OCI-LY3 (cell line): Measurements from ENCODE around the gene TUBA1A.
A peak's percentile ranks its signal among the peaks of the same experiment; 100 is the strongest.

Experiments
- H2AFZ ChIP-seq: fragments of 200-600, 300-600 bp; shearing (Covaris generic); 2 replicates; pipeline ENCODE4 v1.6.0; 2014; ENCODE audit warnings: antibody characterized with exemption, low read depth, low read length
- H3K27ac ChIP-seq: fragments of 200-600, 300-600 bp; sonication (generic); 2 replicates; pipeline ENCODE4 v1.5.1; 2014; ENCODE audit warnings: mild to moderate bottlenecking, low read length, moderate library complexity, mixed read lengths
- H3K27me3 ChIP-seq: fragments of 200-600, 300-600 bp; sonication (generic); 2 replicates; pipeline ENCODE4 v1.6.1; 2014; ENCODE audit warnings: low read depth, low read length, mixed read lengths
- H3K36me3 ChIP-seq: fragments of 200-600, 300-600 bp; sonication (generic); replicated peaks from 2 replicates; pipeline ENCODE3; 2014; ENCODE audit warnings: low read depth, low read length, mixed read lengths
- H3K4me1 ChIP-seq: fragments of 300-600, 200-600 bp; sonication (generic); 2 replicates; pipeline ENCODE4 v1.6.1; 2014; ENCODE audit warnings: low read length, mixed read lengths
- H3K4me2 ChIP-seq: fragments of 200-600, 300-600 bp; sonication (generic); 2 replicates; pipeline ENCODE4 v1.6.1; 2014; ENCODE audit warnings: low read length, mixed read lengths
- H3K4me3 ChIP-seq: fragments of 300-600, 200-600 bp; sonication (generic); 2 replicates; pipeline ENCODE4 v1.5.1; 2014; ENCODE audit warnings: antibody characterized with exemption, mild to moderate bottlenecking, low read length, moderate library complexity
- H3K79me2 ChIP-seq: fragments of 300-600, 200-600 bp; shearing (Covaris generic); 2 replicates; pipeline ENCODE4 v1.6.1; 2014; ENCODE audit warnings: mild to moderate bottlenecking, low read length, mixed read lengths
- H3K9ac ChIP-seq: fragments of 300-600, 200-600 bp; shearing (Covaris generic); 2 replicates; pipeline ENCODE4 v1.6.0; 2014; ENCODE audit warnings: mild to moderate bottlenecking, low read length, moderate library complexity
- H3K9me3 ChIP-seq: fragments of 200-600, 300-600 bp; shearing (Covaris generic); 2 replicates; pipeline ENCODE4 v1.6.1; 2014; ENCODE audit warnings: low read length, mixed read lengths; ENCODE audit not compliant: insufficient read depth
- H4K20me1 ChIP-seq: fragments of 200-600, 300-600 bp; sonication (generic); 2 replicates; pipeline ENCODE4 v1.6.1; 2016; ENCODE audit warnings: low read length, mixed read lengths; ENCODE audit not compliant: insufficient read depth
- CTCF ChIP-seq: fragments of 200-600, 300-600 bp; sonication (generic); IDR thresholded peaks from 2 replicates; pipeline ENCODE4 v1.5.1; 2014; ENCODE audit warnings: antibody characterized with exemption, low read length, low read depth
- EZH2phosphoT487 ChIP-seq: fragments of 200-600 bp; shearing (Covaris generic); IDR thresholded peaks from 2 replicates; pipeline ENCODE4 v1.6.1; 2018; ENCODE audit warnings: antibody characterized with exemption, mixed run types, low read depth

TUBA1A gene

DNA sequence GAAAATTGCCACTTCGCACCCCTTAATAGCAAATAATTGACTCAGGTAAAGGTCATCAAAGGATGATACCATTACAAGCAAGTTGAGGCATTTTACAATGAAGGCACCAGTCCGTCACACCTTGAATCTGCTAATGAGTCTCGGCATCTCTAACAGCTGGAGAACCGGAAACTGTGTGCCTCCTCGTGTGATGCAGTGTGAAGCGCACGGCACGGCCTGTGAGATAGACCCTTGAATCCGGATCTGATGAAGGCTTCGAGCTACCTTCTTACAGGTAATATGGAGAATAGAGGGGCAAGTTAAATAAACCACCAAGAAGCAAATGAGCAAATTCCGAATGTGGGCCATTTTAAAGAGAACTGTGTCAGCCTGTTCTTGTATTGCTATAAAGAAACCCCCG lies 19.8 kb upstream of the TUBA1A start:
- Histone ChIP-seq H3K4me2 (peak overlapping the region; percentile 52), H2AFZ (peak overlapping the region; percentile 86)
- no peak for TF ChIP-seq CTCF
- TF ChIP-seq EZH2phosphoT487: no peak

DNA sequence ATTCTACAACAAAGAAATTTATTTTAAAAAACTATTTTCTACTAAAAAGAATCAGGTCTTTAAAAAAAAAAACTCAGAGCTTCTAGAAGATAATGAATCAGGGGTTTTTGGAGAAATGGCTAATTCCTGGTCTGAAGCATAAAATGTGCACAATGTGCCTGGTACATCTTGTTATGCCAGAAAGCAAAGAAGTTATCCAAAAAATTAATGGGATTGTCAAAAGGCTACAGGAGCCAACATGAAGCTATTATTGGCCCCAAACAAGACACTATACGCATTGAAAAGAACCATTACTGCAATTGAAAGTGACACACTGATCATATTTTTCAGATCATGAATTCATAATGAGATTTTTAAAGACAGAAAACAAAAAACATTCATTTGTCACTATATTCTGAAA lies 19.3 kb upstream of the TUBA1A start:
- Histone ChIP-seq H3K27me3 (no peaks in the 10 kb centered on the region), H3K27ac (no peak overlapping the region), H3K79me2 (no peaks in the 10 kb centered on the region), H4K20me1 (no peaks in the 10 kb centered on the region), H3K36me3 (no peaks in the 10 kb centered on the region), H3K9ac (no peak overlapping the region), H3K9me3 (no peaks in the 10 kb centered on the region), H3K4me2 (peak overlapping the region; percentile 52), H2AFZ (peak overlapping the region; percentile 86), H3K4me1 (peaks cover 12% of the 10 kb centered on the region), H3K4me3 (no peak overlapping the region)
- TF ChIP-seq CTCF: no peak
- TF ChIP-seq EZH2phosphoT487: no peak

More for the DNA sequence above, 19.8 kb upstream of the TUBA1A start:
- peaks cover 16% of the 10 kb centered on the region for H3K4me1 ChIP-seq
- H3K27me3 ChIP-seq: no peaks in the 10 kb centered on the region
- no peaks in the 10 kb centered on the region for H3K9me3 ChIP-seq
- H3K79me2 ChIP-seq: no peaks in the 10 kb centered on the region
- H3K27ac ChIP-seq: no peak overlapping the region
- peak overlapping the region; percentile 28; the same call in 1 of the 2 replicates for H3K9ac ChIP-seq
- H4K20me1 ChIP-seq: no peaks in the 10 kb centered on the region
- H3K4me3 ChIP-seq: peak overlapping the region; percentile 48
- no peaks in the 10 kb centered on the region for H3K36me3 ChIP-seq

DNA sequence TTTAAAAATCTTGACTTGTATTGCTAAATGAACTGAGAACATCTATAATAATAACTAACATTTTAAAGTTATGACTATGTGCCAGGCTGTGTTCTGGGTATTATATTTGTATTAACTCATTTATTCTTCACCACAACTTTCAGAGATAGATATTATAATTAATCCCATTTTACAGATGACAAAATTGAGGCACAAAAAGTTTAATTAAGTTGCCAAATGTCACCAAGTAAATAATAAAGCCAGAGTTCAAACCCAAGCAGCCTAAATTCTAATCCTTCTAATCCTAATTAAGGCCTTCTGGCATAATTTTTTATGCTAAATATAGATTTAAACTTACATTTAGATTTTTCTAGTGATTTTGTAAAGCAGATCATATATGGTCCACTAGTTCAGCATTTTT lies 17.5 kb upstream of the TUBA1A start:
- TF ChIP-seq CTCF: no peak
- TF ChIP-seq EZH2phosphoT487: no peak
- no peaks in the 10 kb centered on the region for H3K27me3 ChIP-seq
- no peaks in the 10 kb centered on the region for H3K79me2 ChIP-seq
- peaks cover 17% of the 10 kb centered on the region for H3K4me1 ChIP-seq
- no peaks in the 10 kb centered on the region for H4K20me1 ChIP-seq
- H2AFZ ChIP-seq: no peak overlapping the region
- no peak overlapping the region for H3K4me3 ChIP-seq
- no peak overlapping the region for H3K27ac ChIP-seq
- H3K36me3 ChIP-seq: no peaks in the 10 kb centered on the region
- H3K9ac ChIP-seq: no peak overlapping the region
- no peaks in the 10 kb centered on the region for H3K9me3 ChIP-seq
- H3K4me2 ChIP-seq: no peak overlapping the region

DNA sequence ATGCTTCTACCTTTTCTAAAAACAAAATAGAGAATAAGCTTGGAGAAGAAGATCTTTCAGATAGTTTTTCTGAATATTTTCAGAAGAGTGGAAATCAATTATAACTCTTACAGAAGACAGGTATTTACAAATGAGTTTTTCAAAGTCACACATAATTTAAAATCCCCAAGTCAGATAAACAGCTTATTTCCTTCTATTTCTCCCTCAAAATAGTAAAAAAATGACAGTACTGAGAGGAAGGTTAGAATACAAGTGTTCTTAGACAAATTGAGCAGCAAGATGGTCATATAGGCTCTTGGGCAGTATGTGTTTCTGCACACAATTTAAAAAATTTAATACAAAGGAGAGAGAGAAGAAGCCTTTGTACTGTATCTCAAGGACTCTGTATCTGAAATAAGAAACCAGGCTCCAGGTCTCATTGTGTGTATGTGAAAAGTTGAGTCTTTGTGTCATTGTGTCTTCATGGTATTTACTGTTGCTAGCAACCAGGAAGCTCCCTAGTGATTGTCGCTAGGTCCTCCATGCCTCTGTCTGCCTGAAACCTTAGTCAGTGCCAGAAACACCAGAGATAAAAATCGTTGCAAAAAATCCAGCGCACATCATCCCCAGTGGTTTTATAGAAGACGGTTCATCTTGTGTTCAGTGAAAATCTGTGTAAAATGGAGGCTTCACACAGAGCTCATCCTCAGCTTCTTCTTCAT lies 12.9 kb upstream of the TUBA1A start:
- Histone ChIP-seq H3K4me3 (0 out of 2 replicates have a peak overlapping the region, but pooled peaks have one; percentile 20), H3K9me3 (no peaks in the 10 kb centered on the region), H3K79me2 (no peaks in the 10 kb centered on the region), H3K4me1 (peaks cover 11% of the 10 kb centered on the region), H3K9ac (no peak overlapping the region), H4K20me1 (no peaks in the 10 kb centered on the region), H3K36me3 (no peaks in the 10 kb centered on the region), H3K4me2 (peak overlapping the region; percentile 49), H2AFZ (peak overlapping the region; percentile 2; the same call in 1 of the 2 replicates), H3K27me3 (peaks cover 10% of the 10 kb centered on the region), H3K27ac (no peak overlapping the region)
- TF ChIP-seq CTCF (no peak), EZH2phosphoT487 (no peak)
